ENCODE results near the gene PROX1.

The PROX1 gene

GRCh38 chr1:213953806-213954205 is 34.0 kb upstream of the PROX1 start:
- TF ChIP-seq, protein P1, sequence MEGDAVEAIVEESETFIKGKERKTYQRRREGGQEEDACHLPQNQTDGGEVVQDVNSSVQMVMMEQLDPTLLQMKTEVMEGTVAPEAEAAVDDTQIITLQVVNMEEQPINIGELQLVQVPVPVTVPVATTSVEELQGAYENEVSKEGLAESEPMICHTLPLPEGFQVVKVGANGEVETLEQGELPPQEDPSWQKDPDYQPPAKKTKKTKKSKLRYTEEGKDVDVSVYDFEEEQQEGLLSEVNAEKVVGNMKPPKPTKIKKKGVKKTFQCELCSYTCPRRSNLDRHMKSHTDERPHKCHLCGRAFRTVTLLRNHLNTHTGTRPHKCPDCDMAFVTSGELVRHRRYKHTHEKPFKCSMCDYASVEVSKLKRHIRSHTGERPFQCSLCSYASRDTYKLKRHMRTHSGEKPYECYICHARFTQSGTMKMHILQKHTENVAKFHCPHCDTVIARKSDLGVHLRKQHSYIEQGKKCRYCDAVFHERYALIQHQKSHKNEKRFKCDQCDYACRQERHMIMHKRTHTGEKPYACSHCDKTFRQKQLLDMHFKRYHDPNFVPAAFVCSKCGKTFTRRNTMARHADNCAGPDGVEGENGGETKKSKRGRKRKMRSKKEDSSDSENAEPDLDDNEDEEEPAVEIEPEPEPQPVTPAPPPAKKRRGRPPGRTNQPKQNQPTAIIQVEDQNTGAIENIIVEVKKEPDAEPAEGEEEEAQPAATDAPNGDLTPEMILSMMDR (IDR thresholded peaks at IDR 0.05; ENCODE audit: low read depth, low read length, missing control alignments): no peak
- DNase-seq (ENCODE audit: low read depth): no peak
- H3K4me3 ChIP-seq (ENCODE audit: low read depth, low read length): no peak overlapping the region

- TF ChIP-seq, protein P1 (IDR thresholded peaks at IDR 0.05; ENCODE audit: low read depth, low read length, missing control alignments): no peak
- H3K4me3 ChIP-seq (ENCODE audit: low read depth, low read length): no peak overlapping the region
- no peak for DNase-seq (ENCODE audit: low read depth)
Observed at GRCh38 chr1:213956295-213956770, 31.4 kb upstream of the PROX1 start.

- TF ChIP-seq, protein P1 (IDR thresholded peaks at IDR 0.05; ENCODE audit: low read depth, low read length, missing control alignments): no peak
- H3K4me3 ChIP-seq (ENCODE audit: low read depth, low read length): no peak overlapping the region
- DNase-seq (ENCODE audit: low read depth): no peak
Observed at GRCh38 chr1:213958346-213958745, 29.4 kb upstream of the PROX1 start.

DNA sequence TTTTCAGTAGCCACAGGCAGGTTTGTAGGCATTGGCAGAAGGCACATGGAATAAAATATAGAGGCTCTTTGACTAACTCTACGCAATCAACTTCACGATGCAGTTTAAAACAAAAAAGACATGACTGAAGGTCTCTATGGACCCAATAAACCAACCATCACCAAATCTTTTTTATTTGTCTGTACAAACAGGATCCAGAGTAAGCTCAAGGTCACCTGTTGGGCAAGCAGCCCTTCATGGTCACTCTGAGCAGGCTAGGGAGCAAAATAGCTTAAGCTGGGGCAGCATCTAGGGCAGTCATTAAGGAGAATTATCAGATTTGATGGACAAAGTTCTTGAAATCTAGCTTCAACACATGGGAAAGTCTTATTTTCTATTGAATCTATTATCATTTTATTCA is 26.8 kb upstream of the PROX1 start:
- TF ChIP-seq, protein P1 (IDR thresholded peaks at IDR 0.05; ENCODE audit: low read depth, low read length, missing control alignments): no peak
- no peak for DNase-seq (ENCODE audit: low read depth)
- H3K4me3 ChIP-seq (ENCODE audit: low read depth, low read length): no peak overlapping the region

GRCh38 chr1:213962508-213962907 is 25.3 kb upstream of the PROX1 start:
- TF ChIP-seq, protein P1 (IDR thresholded peaks at IDR 0.05; ENCODE audit: low read depth, low read length, missing control alignments): no peak
- no peak for DNase-seq (ENCODE audit: low read depth)
- H3K4me3 ChIP-seq (ENCODE audit: low read depth, low read length): no peak overlapping the region

- DNase-seq (ENCODE audit: low read depth): no peak
- TF ChIP-seq, protein P1 (IDR thresholded peaks at IDR 0.05; ENCODE audit: low read depth, low read length, missing control alignments): no peak
Observed at GRCh38 chr1:213966122-213966521, 21.7 kb upstream of the PROX1 start.

DNA sequence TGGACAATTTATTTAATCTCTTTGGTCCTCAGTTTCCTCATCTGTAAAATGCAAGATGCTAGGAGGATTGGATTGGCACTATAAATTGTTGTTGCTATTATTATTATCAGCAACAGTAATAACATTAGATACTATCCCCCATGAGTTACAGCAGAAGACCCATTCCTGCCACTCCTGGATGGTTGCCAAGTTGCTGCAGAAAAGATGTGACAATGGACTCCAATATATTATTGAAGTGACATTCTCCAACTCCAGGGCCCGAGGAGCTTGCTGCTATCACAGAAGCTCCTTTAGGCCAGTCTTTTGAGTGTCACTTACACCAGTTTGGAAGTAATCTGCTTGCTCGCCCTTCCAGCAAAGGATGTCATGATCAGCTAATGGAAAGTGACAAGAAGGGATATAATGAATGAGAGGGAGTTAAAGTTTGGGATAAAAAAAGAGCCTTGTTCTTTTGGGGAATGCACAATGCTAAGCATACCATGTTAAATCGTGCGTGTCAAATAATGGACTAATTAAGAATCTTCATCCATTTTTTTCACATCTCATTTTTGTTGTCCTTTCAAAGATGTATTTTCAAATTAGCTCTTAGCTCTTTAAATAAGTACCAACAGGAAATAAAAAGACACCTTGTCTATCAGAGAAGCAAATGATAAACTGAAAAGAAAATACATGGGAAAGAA is 19.5 kb upstream of the PROX1 start:
- no peak for DNase-seq (ENCODE audit: low read depth)
- TF ChIP-seq, protein P1 (IDR thresholded peaks at IDR 0.05; ENCODE audit: low read depth, low read length, missing control alignments): no peak
- H3K4me3 ChIP-seq (ENCODE audit: low read depth, low read length): no peak overlapping the region

More at GRCh38 chr1:213966122-213966521, 21.7 kb upstream of the PROX1 start:
- H3K4me3 ChIP-seq (ENCODE audit: low read depth, low read length): no peak overlapping the region
